GM12873 (cell line): ENCODE data around the gene LTB4R2.

Experiments
- TF ChIP-seq, protein P1 (sequence below): IDR thresholded peaks from 2 replicates; pipeline ENCODE4 v1.5.1; 2012; ENCODE audit warnings: low read depth, mild to moderate bottlenecking, moderate library complexity, low read length, control low read depth; ENCODE audit not compliant: insufficient read depth; ENCODE audit errors: missing control alignments

LTB4R2 gene

DNA sequence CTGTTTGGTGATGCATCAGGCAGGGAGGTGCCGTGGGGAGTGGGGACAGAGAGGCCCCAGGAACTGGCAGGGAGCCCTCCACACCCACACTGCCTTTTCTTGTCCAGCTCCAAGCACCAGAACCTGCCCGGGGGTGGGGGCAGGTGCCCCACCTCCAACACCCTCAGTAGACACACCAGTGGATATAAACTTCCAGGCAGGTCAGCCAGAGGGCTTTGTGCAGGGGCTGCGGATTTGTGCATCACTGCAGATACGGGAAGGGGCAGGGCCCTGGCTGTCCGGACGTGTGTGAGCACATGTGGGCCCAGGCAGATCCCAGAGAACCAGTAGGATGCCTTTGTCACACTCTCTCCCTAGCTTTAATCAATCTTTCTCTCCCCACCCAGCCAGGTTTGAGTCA lies 45.6 kb upstream of the LTB4R2 start:
- TF ChIP-seq, protein P1, sequence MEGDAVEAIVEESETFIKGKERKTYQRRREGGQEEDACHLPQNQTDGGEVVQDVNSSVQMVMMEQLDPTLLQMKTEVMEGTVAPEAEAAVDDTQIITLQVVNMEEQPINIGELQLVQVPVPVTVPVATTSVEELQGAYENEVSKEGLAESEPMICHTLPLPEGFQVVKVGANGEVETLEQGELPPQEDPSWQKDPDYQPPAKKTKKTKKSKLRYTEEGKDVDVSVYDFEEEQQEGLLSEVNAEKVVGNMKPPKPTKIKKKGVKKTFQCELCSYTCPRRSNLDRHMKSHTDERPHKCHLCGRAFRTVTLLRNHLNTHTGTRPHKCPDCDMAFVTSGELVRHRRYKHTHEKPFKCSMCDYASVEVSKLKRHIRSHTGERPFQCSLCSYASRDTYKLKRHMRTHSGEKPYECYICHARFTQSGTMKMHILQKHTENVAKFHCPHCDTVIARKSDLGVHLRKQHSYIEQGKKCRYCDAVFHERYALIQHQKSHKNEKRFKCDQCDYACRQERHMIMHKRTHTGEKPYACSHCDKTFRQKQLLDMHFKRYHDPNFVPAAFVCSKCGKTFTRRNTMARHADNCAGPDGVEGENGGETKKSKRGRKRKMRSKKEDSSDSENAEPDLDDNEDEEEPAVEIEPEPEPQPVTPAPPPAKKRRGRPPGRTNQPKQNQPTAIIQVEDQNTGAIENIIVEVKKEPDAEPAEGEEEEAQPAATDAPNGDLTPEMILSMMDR: no peak

DNA sequence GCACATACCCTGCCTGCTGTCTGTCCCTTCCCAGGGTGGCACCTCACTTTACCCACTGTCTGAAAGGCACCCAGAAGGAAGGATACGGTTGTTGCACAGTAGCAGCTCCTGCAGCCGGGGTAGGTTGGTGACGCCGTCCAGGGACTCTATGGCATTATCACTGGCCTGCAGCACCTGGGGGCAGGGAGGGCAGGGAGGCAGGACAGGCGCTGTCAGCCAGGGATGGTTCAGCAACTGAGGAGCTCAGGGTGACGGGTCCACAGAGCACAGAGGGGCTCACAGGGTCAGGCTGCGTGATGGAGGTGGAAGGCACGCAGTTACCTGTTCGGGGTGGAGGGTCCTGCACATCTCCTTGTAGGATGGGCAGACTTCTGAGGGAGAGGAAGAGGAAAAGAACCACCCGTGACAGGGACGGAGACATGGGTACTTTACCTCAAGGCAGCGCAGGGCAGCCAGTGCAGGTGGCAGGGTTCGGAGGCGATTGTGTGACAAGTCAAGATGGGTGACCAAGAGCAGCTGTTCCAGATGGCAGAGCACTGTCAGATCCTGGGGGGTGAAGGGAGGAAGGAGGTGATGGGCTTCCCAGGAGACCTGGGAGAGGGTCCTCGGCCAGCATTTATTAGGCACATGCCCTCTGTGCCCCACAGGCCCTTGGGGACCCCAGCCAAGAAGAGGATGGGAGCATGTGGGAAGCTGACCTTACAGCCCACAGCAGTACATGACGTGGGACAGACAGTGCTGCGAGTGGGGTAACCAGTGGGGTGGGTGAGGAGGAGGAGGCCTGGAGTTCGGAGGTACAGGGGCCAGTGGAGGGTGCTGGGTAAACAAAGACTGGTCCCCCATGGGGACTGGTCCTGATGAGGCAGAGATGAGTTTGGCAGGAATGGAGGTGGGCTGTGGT lies 43.3 kb upstream of the LTB4R2 start:
- TF ChIP-seq, protein P1: no peak

DNA sequence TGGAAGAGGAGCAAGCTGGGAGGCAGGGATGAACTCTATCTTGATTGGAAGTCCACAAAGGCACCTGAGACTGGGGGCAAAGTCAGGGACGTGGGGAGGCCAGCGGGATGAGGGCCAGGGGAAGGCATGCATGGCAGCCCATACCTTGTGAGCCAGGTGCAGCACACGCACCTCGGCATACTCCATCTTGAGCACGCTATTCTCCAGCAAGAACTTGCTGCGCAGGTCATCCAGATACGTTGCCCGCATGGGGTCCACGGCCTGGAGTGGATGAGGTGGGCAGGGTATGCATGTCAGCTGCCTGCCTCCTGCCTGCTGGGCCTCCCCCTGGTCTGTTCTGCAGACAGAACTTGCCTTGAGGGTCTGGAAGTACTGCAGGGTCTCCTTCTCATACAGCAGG lies 42.4 kb upstream of the LTB4R2 start:
- TF ChIP-seq, protein P1: no peak

DNA sequence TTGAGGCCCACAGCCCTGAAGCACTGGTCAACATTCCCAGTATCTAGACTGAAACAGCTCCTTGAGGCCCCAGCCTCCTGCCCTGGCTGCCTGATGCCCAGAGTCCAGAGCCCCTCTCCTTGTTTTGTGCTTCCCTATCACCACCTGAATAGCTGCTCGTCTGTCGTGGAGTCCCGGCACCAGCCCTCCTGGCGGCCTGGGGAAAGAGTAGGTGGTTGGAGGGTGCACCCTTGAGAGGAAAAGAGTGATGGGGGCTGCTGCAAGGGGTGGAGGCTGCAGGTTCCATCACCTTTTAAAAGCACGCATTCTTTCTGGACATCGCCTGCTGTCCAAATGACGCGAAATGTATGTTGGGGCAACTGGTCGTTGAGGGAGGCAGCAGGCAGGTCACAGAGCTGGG lies 41.7 kb upstream of the LTB4R2 start:
- TF ChIP-seq, protein P1: no peak

DNA sequence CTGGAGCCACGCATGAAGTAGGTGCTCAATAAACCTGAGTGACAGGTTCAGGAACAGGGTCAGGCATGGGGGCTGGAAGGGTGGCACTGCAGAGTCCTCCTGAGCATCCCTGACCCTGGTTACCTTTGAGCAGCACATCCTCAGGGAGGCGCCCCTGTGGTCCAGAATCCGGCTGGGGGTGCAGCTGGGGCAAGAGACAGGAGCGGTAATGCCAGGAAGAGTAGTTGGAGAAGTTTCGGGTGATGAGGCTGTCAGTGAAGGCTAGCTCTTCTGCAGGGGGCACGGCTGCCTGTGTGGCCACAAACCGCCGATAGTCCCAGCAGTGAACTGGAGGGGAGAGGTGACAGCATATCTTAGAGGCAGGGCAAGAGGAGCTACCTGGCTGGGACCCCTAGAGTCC lies 40.6 kb upstream of the LTB4R2 start:
- TF ChIP-seq, protein P1: no peak

DNA sequence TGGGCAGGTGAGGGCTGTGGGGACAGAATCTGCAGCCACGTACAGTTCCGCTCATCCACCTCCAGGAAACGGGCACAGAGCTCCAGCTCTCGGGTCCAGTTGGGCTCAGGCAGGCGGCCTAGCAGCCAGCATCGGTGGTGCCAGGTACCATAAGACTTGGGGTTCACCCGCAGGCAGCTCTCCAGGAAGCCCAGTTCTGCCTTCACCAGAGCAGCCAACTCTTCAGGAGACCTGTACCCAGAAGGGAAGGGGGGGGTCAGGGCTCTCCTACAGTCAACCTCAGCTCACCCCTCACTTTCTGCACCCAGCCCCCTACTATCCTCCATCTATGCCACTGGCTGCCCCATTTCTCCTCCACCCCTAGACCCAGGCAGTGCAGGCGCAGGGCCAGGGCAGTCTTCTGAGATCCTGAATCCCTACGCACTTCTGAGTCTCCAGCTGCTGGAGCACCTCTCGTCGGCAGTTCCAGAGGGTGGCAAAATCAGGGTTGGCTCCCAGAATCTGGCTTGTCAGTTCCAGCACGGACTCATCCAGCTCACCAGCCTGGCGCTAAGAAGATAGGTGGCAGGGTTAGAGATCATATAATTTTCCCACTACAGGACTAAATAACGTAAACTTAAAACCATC lies 39.9 kb upstream of the LTB4R2 start:
- TF ChIP-seq, protein P1: no peak

DNA sequence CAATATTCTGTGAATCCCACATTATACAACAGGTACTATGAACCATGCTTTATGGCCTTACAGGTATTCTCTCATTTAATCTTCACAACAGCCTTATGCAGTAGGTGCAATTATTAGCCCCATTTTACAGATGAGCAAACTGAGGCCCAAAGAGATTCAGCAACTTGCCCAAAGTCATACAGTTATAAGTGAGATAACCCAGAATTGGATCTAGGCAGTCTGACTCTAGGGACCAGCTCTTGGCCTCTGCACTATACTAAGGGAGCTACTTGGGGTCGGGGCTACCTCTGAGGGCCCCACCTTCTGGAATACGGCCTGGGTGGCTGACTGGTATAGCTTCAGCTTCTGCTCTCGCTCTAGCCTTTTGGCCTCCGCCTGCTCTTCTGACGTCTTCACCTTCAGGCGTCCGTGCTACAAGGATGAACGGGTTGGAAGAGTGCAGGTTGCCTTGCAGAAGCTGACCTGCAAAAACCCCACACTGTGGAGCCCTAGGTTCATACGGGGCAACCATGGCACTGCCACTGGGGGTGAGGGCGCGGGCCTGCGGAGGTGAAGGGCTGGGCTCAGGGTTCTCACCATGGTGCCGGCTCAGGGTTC lies 39.3 kb upstream of the LTB4R2 start:
- TF ChIP-seq, protein P1: no peak
